ENCODE measurements around the gene PALD1.

Gene PALD1

DNA sequence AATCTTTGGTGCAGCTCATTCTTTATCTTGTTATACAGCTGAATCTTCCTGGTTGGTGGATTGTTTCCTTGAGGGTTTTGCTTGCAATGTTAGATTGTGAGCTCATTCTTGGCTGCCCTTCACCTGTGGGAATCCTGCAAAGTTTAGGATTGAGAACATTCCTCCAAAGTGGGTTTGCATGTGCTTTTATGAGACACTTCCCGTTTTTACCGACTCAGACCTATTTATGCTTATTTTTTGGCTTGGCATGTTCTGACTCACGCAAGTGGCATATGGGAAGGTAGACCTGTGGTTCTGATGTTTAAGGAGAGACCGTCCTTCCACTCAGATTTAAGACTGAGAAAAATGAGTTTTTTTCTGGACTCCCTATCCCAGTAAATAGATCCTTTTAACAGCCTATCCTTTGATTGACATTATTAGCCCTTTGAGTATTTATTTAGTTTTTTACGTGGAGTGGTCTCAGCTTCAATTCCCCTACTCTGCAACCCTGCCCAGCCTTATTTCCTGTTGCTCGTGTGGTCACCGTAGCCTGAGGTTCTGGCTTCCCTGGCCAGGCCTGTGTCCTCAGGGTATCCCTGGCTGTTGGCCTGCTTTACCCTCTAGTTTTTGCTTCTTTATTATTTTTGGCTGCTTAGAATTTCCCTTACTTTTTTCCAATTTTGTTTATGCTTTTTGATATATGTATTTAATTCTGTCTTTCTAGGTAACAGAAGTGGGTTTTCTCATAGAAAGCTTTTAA, 137.4 kb downstream of the PALD1 start:
- DNase-seq, result no peak

- no peak for DNase-seq
These were observed 138.2 kb downstream of the PALD1 start for GRCh38 chr10:70616761-70617160.
